IMR-90 (cell line): ENCODE measurements around the gene OGFOD1. TPM values are rescaled to one million over a fixed set of nuclear protein-coding genes. Genes with fewer than 3 reads are reported as not detected.

Experiments used
- ATAC-seq: fragments of 200-7000 bp; cut with Tn5 transposase; 2 replicates; pipeline ENCODE4 v1.9.1; 2020; ENCODE audit warnings: low read depth, mild to moderate bottlenecking, moderate library complexity
- BruUV-seq: library from RNA; stranded (reverse); fragments of 400-500 nt; replicated peaks from 2 replicates; lab custom pipeline; 2021; lab: Mats Ljungman, UMichigan
- CTCF ChIA-PET: fragments of 300-600 bp; formaldehyde crosslinking; extraction: SDS; loops from one replicate; lab custom pipeline; 2021; ENCODE audit warnings: antibody characterized with exemption; lab: Yijun Ruan, JAX
- POLR2A ChIA-PET: fragments of 300-600 bp; sonication (Branson Sonifier 250); formaldehyde crosslinking; loops from one replicate; lab custom pipeline; 2022; ENCODE audit warnings: antibody characterized with exemption; ENCODE audit not compliant: unreplicated experiment; lab: Charles Lee
- DNase-seq: peaks from one replicate; pipeline ENCODE4 v3.0.0; 2013
- H2AFZ ChIP-seq: replicated peaks from 2 replicates; pipeline ENCODE3; 2013; ENCODE audit warnings: low read length, mild to moderate bottlenecking; ENCODE audit not compliant: poor library complexity
- H2AK5ac ChIP-seq: 2 replicates; pipeline ENCODE4 v1.6.1; 2013; ENCODE audit warnings: low read depth, low read length, inconsistent platforms
- H2AK9ac ChIP-seq: replicated peaks from 2 replicates; pipeline ENCODE3; 2013; ENCODE audit warnings: mild to moderate bottlenecking, low read depth, low read length, moderate library complexity; ENCODE audit not compliant: poor library complexity
- H2BK120ac ChIP-seq: 2 replicates; pipeline ENCODE4 v1.6.1; 2013; ENCODE audit warnings: low read depth, low read length, inconsistent platforms
- H2BK15ac ChIP-seq: 3 replicates; pipeline ENCODE4 v1.6.1; 2013; ENCODE audit warnings: low read depth, low read length, inconsistent platforms
- H2BK20ac ChIP-seq: 2 replicates; pipeline ENCODE4 v1.6.1; 2013; ENCODE audit warnings: low read depth, mild to moderate bottlenecking, inconsistent platforms, low read length, moderate library complexity
- H2BK5ac ChIP-seq: 2 replicates; pipeline ENCODE4 v1.6.1; 2013; ENCODE audit warnings: mild to moderate bottlenecking, low read depth, low read length, inconsistent platforms; ENCODE audit not compliant: poor library complexity, severe bottlenecking
- H3K14ac ChIP-seq: replicated peaks from 2 replicates; pipeline ENCODE4 v1.6.1; 2013; ENCODE audit warnings: low read depth, low read length, inconsistent platforms
- H3K18ac ChIP-seq: 2 replicates; pipeline ENCODE4 v1.6.1; 2013; ENCODE audit warnings: low read depth, low read length, control low read depth
- H3K23ac ChIP-seq: 2 replicates; pipeline ENCODE4 v1.6.1; 2013; ENCODE audit warnings: low read depth, low read length, inconsistent platforms
- H3K27ac ChIP-seq: 2 replicates; pipeline ENCODE4 v1.5.1; 2013; ENCODE audit warnings: mild to moderate bottlenecking, control low read depth, low read length; ENCODE audit not compliant: insufficient read depth
- H3K27me3 ChIP-seq: 2 replicates; pipeline ENCODE4 v1.6.1; 2013; ENCODE audit warnings: low read length; ENCODE audit not compliant: control insufficient read depth, insufficient read depth
- H3K36me3 ChIP-seq: 2 replicates; pipeline ENCODE4 v1.6.1; 2013; ENCODE audit warnings: low read length, mixed read lengths; ENCODE audit not compliant: control insufficient read depth, insufficient read depth
- H3K4ac ChIP-seq: 2 replicates; pipeline ENCODE4 v1.6.1; 2013; ENCODE audit warnings: low read depth, low read length, inconsistent platforms
- H3K4me1 ChIP-seq: 2 replicates; pipeline ENCODE4 v1.6.1; 2013; ENCODE audit warnings: low read length, mixed read lengths; ENCODE audit not compliant: control insufficient read depth, insufficient read depth
- H3K4me2 ChIP-seq: 2 replicates; pipeline ENCODE4 v1.6.1; 2013; ENCODE audit warnings: low read depth, mild to moderate bottlenecking, control low read depth, low read length, moderate library complexity
- H3K4me3 ChIP-seq: 2 replicates; pipeline ENCODE4 v1.5.1; 2013; ENCODE audit warnings: low read depth, mild to moderate bottlenecking, control low read depth, low read length, moderate library complexity; ENCODE audit not compliant: insufficient read depth
- H3K56ac ChIP-seq: 2 replicates; pipeline ENCODE4 v1.6.1; 2013; ENCODE audit warnings: low read length, inconsistent platforms; ENCODE audit not compliant: insufficient read depth; ENCODE audit errors: extremely low read depth
- H3K79me1 ChIP-seq, 2 experiments: 2 replicates each; pipeline ENCODE4 v1.6.1; 2013; ENCODE audit warnings: low read length in 2 of 2, inconsistent platforms in 1 of 2, low read depth in 1 of 2
- H3K9ac ChIP-seq: 2 replicates; pipeline ENCODE4 v1.6.1; 2013; ENCODE audit warnings: low read depth, low read length, control low read depth
- H3K9me1 ChIP-seq: 2 replicates; pipeline ENCODE4 v1.6.1; 2013; ENCODE audit warnings: low read length, inconsistent platforms; ENCODE audit not compliant: insufficient read depth
- H3K9me3 ChIP-seq: 2 replicates; pipeline ENCODE4 v1.6.1; 2013; ENCODE audit warnings: low read length; ENCODE audit not compliant: control insufficient read depth, insufficient read depth
- H4K20me1 ChIP-seq: 2 replicates; pipeline ENCODE4 v1.6.1; 2013; ENCODE audit warnings: low read length, inconsistent platforms; ENCODE audit not compliant: insufficient read depth
- H4K5ac ChIP-seq: 2 replicates; pipeline ENCODE4 v1.6.1; 2013; ENCODE audit warnings: mild to moderate bottlenecking, low read depth, low read length, control low read depth
- H4K8ac ChIP-seq, 2 experiments: 2 replicates each; pipeline ENCODE4 v1.6.1; 2013; ENCODE audit warnings: low read depth in 2 of 2, low read length in 2 of 2, control low read depth in 1 of 2, inconsistent platforms in 1 of 2
- H4K91ac ChIP-seq: 2 replicates; pipeline ENCODE4 v1.6.1; 2013; ENCODE audit warnings: low read depth, low read length, inconsistent platforms; ENCODE audit not compliant: insufficient read depth
- CEBPB ChIP-seq: IDR thresholded peaks from 2 replicates; pipeline ENCODE4 v1.6.1; 2012; ENCODE audit warnings: low read depth, low read length, improper control_type of control experiment
- CHD1 ChIP-seq: IDR thresholded peaks from 2 replicates; pipeline ENCODE4 v1.6.1; 2012; ENCODE audit warnings: low read depth, low read length, improper control_type of control experiment
- MAFK ChIP-seq: IDR thresholded peaks from 2 replicates; pipeline ENCODE4 v1.6.1; 2012; ENCODE audit warnings: low read depth, low read length, improper control_type of control experiment
- MXI1 ChIP-seq: IDR thresholded peaks from 2 replicates; pipeline ENCODE4 v1.6.1; 2012; ENCODE audit warnings: low read depth, mild to moderate bottlenecking, low read length, moderate library complexity, borderline replicate concordance
- RAD21 ChIP-seq: IDR thresholded peaks from 2 replicates; pipeline ENCODE4 v1.6.1; 2012; ENCODE audit warnings: low read length, improper control_type of control experiment
- RFX5 ChIP-seq: IDR thresholded peaks from 2 replicates; pipeline ENCODE4 v1.8.0; 2012; ENCODE audit warnings: low read depth, mild to moderate bottlenecking, low read length, moderate library complexity
- SMC3 ChIP-seq: fragments of 150-350 bp; IDR thresholded peaks from 2 replicates; pipeline ENCODE4 v1.6.1; 2016; ENCODE audit warnings: low read depth, mild to moderate bottlenecking, antibody characterized with exemption, low read length, moderate library complexity
- USF2 ChIP-seq: fragments of 150-350 bp; IDR thresholded peaks from 2 replicates; pipeline ENCODE4 v1.6.1; 2017; ENCODE audit warnings: mild to moderate bottlenecking, antibody characterized with exemption, low read length, low read depth
- dilution Hi-C: fragments of 300-500 bp; cut with HindIII; formaldehyde crosslinking; loops from one replicate; pipeline ENCODE4 v1.14.3; 2018; ENCODE audit warnings: low sequenced_read_pairs; ENCODE audit not compliant: unreplicated experiment
- in situ Hi-C: fragments of 300-500 bp; cut with MboI; formaldehyde crosslinking; loops from 3 replicates; pipeline ENCODE4 v1.14.3; 2019; ENCODE audit warnings: low sequenced_read_pairs, inconsistent platforms, mixed read lengths
- intact Hi-C: fragments of 100-400 bp; cut with micrococcal nuclease; formaldehyde crosslinking; loops from 2 replicates; pipeline ENCODE4 v1.10.0; 2022
- polyA plus RNA-seq, 3 experiments: library from polyadenylated mRNA; depleted of rRNA; stranded (reverse); fragments of >200 nt; gene quantifications; 2 replicates each; pipeline ENCODE4 v1.2.3, GENCODE V29; 2012; ENCODE audit warnings: low replicate concordance in 1 of 3
- total RNA-seq: library from RNA; depleted of rRNA; stranded (reverse); fragments of >200 nt; gene quantifications from 2 replicates; pipeline ENCODE4 v1.2.3, GENCODE V29; 2012
- TF ChIP-seq, protein P1 (sequence below): conservative IDR thresholded peaks from 2 replicates; pipeline ENCODE4 v1.5.1; 2012; ENCODE audit warnings: mild to moderate bottlenecking, low read depth, low read length, improper control_type of control experiment

OGFOD1 gene
- total and polyA plus RNA-seq, 2 of the 4 experiments (the other 2 are of a cell fraction) = 43.5 to 103 TPM

- Histone ChIP-seq H4K8ac (no peak overlapping the region), H2BK120ac (no peak overlapping the region), H3K4me3 (no peak overlapping the region), H4K91ac (no peak overlapping the region), H3K14ac (no peak overlapping the region), H3K79me1 (peaks cover 17 to 41% of the 10 kb centered on the region in 2 experiments), H3K9me1 (no peaks in the 10 kb centered on the region), H3K36me3 (peaks cover 12% of the 10 kb centered on the region), H2BK20ac (no peak overlapping the region), H2AK9ac (no peak overlapping the region), H2BK5ac (no peak overlapping the region), H4K20me1 (peaks cover 13% of the 10 kb centered on the region; the same call in 1 of the 2 replicates), H2AFZ (no peak overlapping the region), H3K4me2 (no peak overlapping the region), H3K27me3 (no peaks in the 10 kb centered on the region), H3K56ac (no peak overlapping the region), H3K27ac (no peak overlapping the region), H3K4ac (no peak overlapping the region), H3K4me1 (peaks cover 2% of the 10 kb centered on the region; the same call in 1 of the 2 replicates), H3K9ac (no peak overlapping the region), H3K18ac (no peak overlapping the region), H2BK15ac (no peak overlapping the region), H4K5ac (no peak overlapping the region), H3K9me3 (no peaks in the 10 kb centered on the region), H2AK5ac (no peak overlapping the region), H3K23ac (no peak overlapping the region)
- ChIA-PET CTCF (interaction anchor here (0.7 kb wide), 1 partner anchor 17 kb away, joined by 3 read pairs; no protein-coding TSS in a partner anchor), POLR2A (no interaction called here)
- no peak for ATAC-seq
- BruUV-seq = no TSS peak
- dilution Hi-C loops (no loop called here), in situ Hi-C loops (no loop called here), intact Hi-C loops (no loop called here)
- no peak for TF ChIP-seq RAD21
- TF ChIP-seq CEBPB = no peak
- TF ChIP-seq RFX5 = no peak
- TF ChIP-seq, protein P1, sequence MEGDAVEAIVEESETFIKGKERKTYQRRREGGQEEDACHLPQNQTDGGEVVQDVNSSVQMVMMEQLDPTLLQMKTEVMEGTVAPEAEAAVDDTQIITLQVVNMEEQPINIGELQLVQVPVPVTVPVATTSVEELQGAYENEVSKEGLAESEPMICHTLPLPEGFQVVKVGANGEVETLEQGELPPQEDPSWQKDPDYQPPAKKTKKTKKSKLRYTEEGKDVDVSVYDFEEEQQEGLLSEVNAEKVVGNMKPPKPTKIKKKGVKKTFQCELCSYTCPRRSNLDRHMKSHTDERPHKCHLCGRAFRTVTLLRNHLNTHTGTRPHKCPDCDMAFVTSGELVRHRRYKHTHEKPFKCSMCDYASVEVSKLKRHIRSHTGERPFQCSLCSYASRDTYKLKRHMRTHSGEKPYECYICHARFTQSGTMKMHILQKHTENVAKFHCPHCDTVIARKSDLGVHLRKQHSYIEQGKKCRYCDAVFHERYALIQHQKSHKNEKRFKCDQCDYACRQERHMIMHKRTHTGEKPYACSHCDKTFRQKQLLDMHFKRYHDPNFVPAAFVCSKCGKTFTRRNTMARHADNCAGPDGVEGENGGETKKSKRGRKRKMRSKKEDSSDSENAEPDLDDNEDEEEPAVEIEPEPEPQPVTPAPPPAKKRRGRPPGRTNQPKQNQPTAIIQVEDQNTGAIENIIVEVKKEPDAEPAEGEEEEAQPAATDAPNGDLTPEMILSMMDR = no peak
- TF ChIP-seq SMC3 = no peak
- TF ChIP-seq MAFK = no peak
- no peak for TF ChIP-seq USF2
- TF ChIP-seq MXI1 = no peak
- TF ChIP-seq CHD1 = no peak
- no peak for DNase-seq
These were observed 3.3 kb upstream of the OGFOD1 start for GRCh38 chr16:56448005-56448404.
